Neural progenitor cell (in vitro differentiated cells): ENCODE results near the gene MYO1A. TPM values are rescaled to one million over a fixed set of nuclear protein-coding genes. Genes with fewer than 3 reads are reported as not detected.

Experiments used
- DNase-seq: peaks from one replicate; pipeline ENCODE4 v3.0.0-alpha.2; 2016; ENCODE audit warnings: low spot score
- H2AFZ ChIP-seq: fragments of 200-600 bp; sonication (generic); replicated peaks from 2 replicates; pipeline ENCODE4 v1.6.1; 2016; ENCODE audit warnings: antibody characterized with exemption
- H3F3A ChIP-seq: fragments of 200-600 bp; sonication (generic); 2 replicates; pipeline ENCODE4 v1.6.1; 2016; ENCODE audit warnings: antibody characterized with exemption, low read depth
- H3K27ac ChIP-seq: fragments of 200-600 bp; sonication (generic); 2 replicates; pipeline ENCODE4 v1.5.1; 2016; ENCODE audit warnings: mild to moderate bottlenecking
- H3K27me3 ChIP-seq: fragments of 200-600 bp; sonication (generic); 2 replicates; pipeline ENCODE4 v1.6.1; 2016; ENCODE audit warnings: mild to moderate bottlenecking, moderate library complexity
- H3K36me3 ChIP-seq: fragments of 200-600 bp; sonication (generic); 2 replicates; pipeline ENCODE4 v1.5.1; 2016
- H3K4me1 ChIP-seq: fragments of 200-600 bp; sonication (generic); 2 replicates; pipeline ENCODE4 v1.6.1; 2016; ENCODE audit warnings: mixed run types
- H3K4me2 ChIP-seq: fragments of 200-600 bp; sonication (generic); 2 replicates; pipeline ENCODE4 v1.6.1; 2016
- H3K4me3 ChIP-seq: fragments of 200-600 bp; sonication (generic); 2 replicates; pipeline ENCODE4 v1.5.1; 2016
- H3K79me2 ChIP-seq: fragments of 200-600 bp; sonication (generic); 2 replicates; pipeline ENCODE4 v1.6.1; 2016; ENCODE audit warnings: low read depth
- H3K9ac ChIP-seq: fragments of 200-600 bp; sonication (generic); 2 replicates; pipeline ENCODE4 v1.6.1; 2016
- H3K9me3 ChIP-seq: fragments of 200-600 bp; sonication (generic); 2 replicates; pipeline ENCODE4 v1.5.1; 2016; ENCODE audit warnings: low read depth
- H4K20me1 ChIP-seq: fragments of 200-600 bp; sonication (generic); 2 replicates; pipeline ENCODE4 v1.6.1; 2016; ENCODE audit warnings: low read depth
- H3K27ac Mint-ChIP-seq: 3 replicates; pipeline ENCODE4 v1.8.0; 2021; ENCODE audit warnings: mixed read lengths
- H3K27me3 Mint-ChIP-seq: 2 replicates; pipeline ENCODE4 v1.8.0; 2022; ENCODE audit warnings: low read depth, mild to moderate bottlenecking, inconsistent platforms, moderate library complexity, mixed read lengths; ENCODE audit not compliant: insufficient read depth
- H3K36me3 Mint-ChIP-seq: 3 replicates; pipeline ENCODE4 v1.8.0; 2021; ENCODE audit warnings: mixed read lengths
- H3K4me1 Mint-ChIP-seq: 3 replicates; pipeline ENCODE4 v1.8.0; 2021; ENCODE audit warnings: mixed read lengths
- H3K4me3 Mint-ChIP-seq: 3 replicates; pipeline ENCODE4 v1.8.0; 2021; ENCODE audit warnings: mild to moderate bottlenecking, moderate library complexity, mixed read lengths
- H3K9me3 Mint-ChIP-seq: 3 replicates; pipeline ENCODE4 v1.8.0; 2020; ENCODE audit warnings: mixed read lengths
- EZH2 ChIP-seq: fragments of 200-600 bp; sonication (generic); IDR thresholded peaks from 2 replicates; pipeline ENCODE4 v1.6.1; 2017; ENCODE audit warnings: antibody characterized with exemption, mild to moderate bottlenecking, moderate library complexity
- EZH2phosphoT487 ChIP-seq: fragments of 200-600 bp; sonication (generic); IDR thresholded peaks from 2 replicates; pipeline ENCODE4 v1.6.1; 2017; ENCODE audit warnings: antibody characterized with exemption
- total RNA-seq: library from RNA; depleted of rRNA; stranded (reverse); fragments of >200 nt; gene quantifications from 2 replicates; pipeline ENCODE4 v1.2.3, GENCODE V29; 2015; ENCODE audit warnings: low replicate concordance
- TF ChIP-seq, protein P1 (sequence below): fragments of 200-600 bp; sonication (generic); IDR thresholded peaks from 2 replicates; pipeline ENCODE4 v1.5.1; 2017; ENCODE audit warnings: antibody characterized with exemption, mild to moderate bottlenecking

The MYO1A gene
- total RNA-seq, 1 donor from 2014 or later = not detected

- no peaks in the 10 kb centered on the region for H3K9me3 Mint-ChIP-seq
- H3K9ac ChIP-seq = no peak overlapping the region
- H3K4me1 ChIP-seq = peaks cover 22% of the 10 kb centered on the region
- H2AFZ ChIP-seq = no peak overlapping the region
- H3K4me3 Mint-ChIP-seq = peak overlapping the region; percentile 95
- no peaks in the 10 kb centered on the region for H3K36me3 ChIP-seq
- no peaks in the 10 kb centered on the region for H3K9me3 ChIP-seq
- peak overlapping the region; percentile 96 for H3K4me2 ChIP-seq
- no peak overlapping the region for H3K27ac ChIP-seq
- TF ChIP-seq EZH2phosphoT487 (no peak), EZH2 (no peak)
- TF ChIP-seq, protein P1, sequence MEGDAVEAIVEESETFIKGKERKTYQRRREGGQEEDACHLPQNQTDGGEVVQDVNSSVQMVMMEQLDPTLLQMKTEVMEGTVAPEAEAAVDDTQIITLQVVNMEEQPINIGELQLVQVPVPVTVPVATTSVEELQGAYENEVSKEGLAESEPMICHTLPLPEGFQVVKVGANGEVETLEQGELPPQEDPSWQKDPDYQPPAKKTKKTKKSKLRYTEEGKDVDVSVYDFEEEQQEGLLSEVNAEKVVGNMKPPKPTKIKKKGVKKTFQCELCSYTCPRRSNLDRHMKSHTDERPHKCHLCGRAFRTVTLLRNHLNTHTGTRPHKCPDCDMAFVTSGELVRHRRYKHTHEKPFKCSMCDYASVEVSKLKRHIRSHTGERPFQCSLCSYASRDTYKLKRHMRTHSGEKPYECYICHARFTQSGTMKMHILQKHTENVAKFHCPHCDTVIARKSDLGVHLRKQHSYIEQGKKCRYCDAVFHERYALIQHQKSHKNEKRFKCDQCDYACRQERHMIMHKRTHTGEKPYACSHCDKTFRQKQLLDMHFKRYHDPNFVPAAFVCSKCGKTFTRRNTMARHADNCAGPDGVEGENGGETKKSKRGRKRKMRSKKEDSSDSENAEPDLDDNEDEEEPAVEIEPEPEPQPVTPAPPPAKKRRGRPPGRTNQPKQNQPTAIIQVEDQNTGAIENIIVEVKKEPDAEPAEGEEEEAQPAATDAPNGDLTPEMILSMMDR = no peak
- H3K79me2 ChIP-seq = peaks cover 28% of the 10 kb centered on the region
- peaks cover 65% of the 10 kb centered on the region for H3K4me1 Mint-ChIP-seq
- DNase-seq = no peak
- peaks cover 11% of the 10 kb centered on the region for H3K27me3 Mint-ChIP-seq
- peak overlapping the region; percentile 63 for H3K4me3 ChIP-seq
- H3K36me3 Mint-ChIP-seq = peaks cover 25% of the 10 kb centered on the region
- peak overlapping the region; percentile 70 for H3K27ac Mint-ChIP-seq
- H4K20me1 ChIP-seq = peaks cover 38% of the 10 kb centered on the region
- no peaks in the 10 kb centered on the region for H3K27me3 ChIP-seq
- H3F3A ChIP-seq = peaks cover 39% of the 10 kb centered on the region
These were observed 41.2 kb upstream of the MYO1A start for GRCh38 chr12:57090924-57091637.

DNA sequence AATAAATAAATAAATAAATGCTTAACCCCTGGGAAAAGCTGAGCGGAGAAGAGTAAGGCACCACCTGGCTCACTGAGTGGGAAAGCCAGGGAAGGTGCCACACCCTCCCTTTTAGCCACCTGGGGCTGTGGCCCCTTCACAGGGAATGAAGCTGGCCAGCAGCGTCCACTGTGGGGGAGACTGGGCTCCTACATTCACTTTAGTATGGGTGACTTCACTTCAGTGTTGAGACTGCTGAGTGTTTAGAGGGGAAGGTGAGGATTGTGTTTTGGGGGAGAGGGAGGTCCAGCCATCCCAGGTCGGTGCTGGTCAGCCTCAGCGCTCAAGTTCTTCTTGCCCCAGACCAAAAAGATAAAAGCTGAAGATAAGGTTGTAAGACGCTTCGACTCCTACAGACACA, 40.6 kb upstream of the MYO1A start:
- H3K4me1 ChIP-seq = peaks cover 28% of the 10 kb centered on the region
- peaks cover 68% of the 10 kb centered on the region for H3K4me1 Mint-ChIP-seq

GRCh38 chr12:57089271-57090245, 39.6 kb upstream of the MYO1A start:
- H3K79me2 ChIP-seq = peaks cover 28% of the 10 kb centered on the region
- Mint-ChIP-seq H3K4me3 (peak overlapping the region; percentile 95), H3K27ac (peak overlapping the region; percentile 55), H3K9me3 (no peaks in the 10 kb centered on the region), H3K4me1 (peaks cover 67% of the 10 kb centered on the region), H3K27me3 (peaks cover 7% of the 10 kb centered on the region), H3K36me3 (peaks cover 15% of the 10 kb centered on the region)
- peak overlapping the region; percentile 63 for H3K4me3 ChIP-seq
- H3K9me3 ChIP-seq = no peaks in the 10 kb centered on the region
- H3K36me3 ChIP-seq = no peaks in the 10 kb centered on the region
- no peak overlapping the region for H3K27ac ChIP-seq
- peak; percentile 64 for DNase-seq
- TF ChIP-seq, protein P1 = no peak
- TF ChIP-seq EZH2 = no peak
- TF ChIP-seq EZH2phosphoT487 = no peak
- peak overlapping the region; percentile 0 for H3K9ac ChIP-seq
- peak overlapping the region; percentile 96 for H3K4me2 ChIP-seq
- H3K27me3 ChIP-seq = no peaks in the 10 kb centered on the region
- peaks cover 29% of the 10 kb centered on the region for H3K4me1 ChIP-seq
- H3F3A ChIP-seq = peaks cover 49% of the 10 kb centered on the region
- H2AFZ ChIP-seq = no peak overlapping the region
- H4K20me1 ChIP-seq = peaks cover 38% of the 10 kb centered on the region

More for the DNA sequence above, 40.6 kb upstream of the MYO1A start:
- H3F3A ChIP-seq = peaks cover 43% of the 10 kb centered on the region
- peaks cover 38% of the 10 kb centered on the region for H4K20me1 ChIP-seq
- DNase-seq = no peak
- peaks cover 28% of the 10 kb centered on the region for H3K79me2 ChIP-seq
- H3K9ac ChIP-seq = no peak overlapping the region
- H3K27ac ChIP-seq = no peak overlapping the region
- no peaks in the 10 kb centered on the region for H3K27me3 ChIP-seq
- H3K9me3 Mint-ChIP-seq = no peaks in the 10 kb centered on the region
- peaks cover 11% of the 10 kb centered on the region for H3K27me3 Mint-ChIP-seq
- peak overlapping the region; percentile 96 for H3K4me2 ChIP-seq
- no peaks in the 10 kb centered on the region for H3K36me3 ChIP-seq
- H3K36me3 Mint-ChIP-seq = peaks cover 20% of the 10 kb centered on the region
- H2AFZ ChIP-seq = no peak overlapping the region
- H3K4me3 Mint-ChIP-seq = peak overlapping the region; percentile 95
- peak overlapping the region; percentile 70 for H3K27ac Mint-ChIP-seq
- H3K9me3 ChIP-seq = no peaks in the 10 kb centered on the region
- H3K4me3 ChIP-seq = peak overlapping the region; percentile 63
- no peak for TF ChIP-seq EZH2phosphoT487
- TF ChIP-seq EZH2 = no peak
- TF ChIP-seq, protein P1 = no peak
